C4-2B (cell line): ENCODE results near the gene CEP170.

Experiments
- CTCF ChIP-seq: fragments of 450-650 bp; conservative IDR thresholded peaks from 2 replicates; pipeline ENCODE4 v1.5.1; 2017; ENCODE audit warnings: mild to moderate bottlenecking
- ZFX ChIP-seq: fragments of 450-650 bp; IDR thresholded peaks from 2 replicates; pipeline ENCODE4 v1.6.1; 2017

- TF ChIP-seq CTCF (no peak), ZFX (no peak)
These were observed 32.0 kb upstream of the CEP170 start for GRCh38 chr1:243287123-243287460.
